ENCODE measurements around the gene DNM3.
A peak's percentile ranks its signal among the peaks of the same experiment; 100 is the strongest.
"Not testable (repeated sequence)": the region's sequence is repeated elsewhere in the genome, so short reads cannot be mapped to it uniquely, and the experiment has no call there.

The DNM3 gene

GRCh38 chr1:172431204-172431603 is 589.9 kb downstream of the DNM3 start:
- Histone ChIP-seq H3K36me3 (ENCODE audit: control insufficient read depth, insufficient read depth, low read length) (no peaks in the 10 kb centered on the region), H3K4me1 (ENCODE audit: control insufficient read depth, insufficient read depth, low read length) (peaks cover 13% of the 10 kb centered on the region), H3K27me3 (ENCODE audit: control insufficient read depth, insufficient read depth, low read length) (no peaks in the 10 kb centered on the region), H3K9me3 (ENCODE audit: control insufficient read depth, low read length) (no peaks in the 10 kb centered on the region), H3K4me3 (ENCODE audit: low read length) (no peak overlapping the region), H3K9ac (ENCODE audit: low read length) (no peak overlapping the region)

- no peak overlapping the region for H3K4me3 ChIP-seq (ENCODE audit: low read length)
- peaks cover 13% of the 10 kb centered on the region for H3K4me1 ChIP-seq (ENCODE audit: control insufficient read depth, insufficient read depth, low read length)
- no peak overlapping the region for H3K9ac ChIP-seq (ENCODE audit: low read length)
- H3K36me3 ChIP-seq (ENCODE audit: control insufficient read depth, insufficient read depth, low read length): no peaks in the 10 kb centered on the region
- no peaks in the 10 kb centered on the region for H3K9me3 ChIP-seq (ENCODE audit: control insufficient read depth, low read length)
- H3K27me3 ChIP-seq (ENCODE audit: control insufficient read depth, insufficient read depth, low read length): no peaks in the 10 kb centered on the region
These were observed 590.5 kb downstream of the DNM3 start for GRCh38 chr1:172431721-172432192.

GRCh38 chr1:172437183-172437582 is 595.9 kb downstream of the DNM3 start:
- not testable (repeated sequence) for H3K9ac ChIP-seq (ENCODE audit: low read length); H3K4me3 ChIP-seq (ENCODE audit: low read length); H3K9me3 ChIP-seq (ENCODE audit: control insufficient read depth, low read length); H3K36me3 ChIP-seq (ENCODE audit: control insufficient read depth, insufficient read depth, low read length); H3K4me1 ChIP-seq (ENCODE audit: control insufficient read depth, insufficient read depth, low read length); H3K27me3 ChIP-seq (ENCODE audit: control insufficient read depth, insufficient read depth, low read length)

- Histone ChIP-seq H3K36me3 (ENCODE audit: control insufficient read depth, insufficient read depth, low read length) (no peaks in the 10 kb centered on the region), H3K4me3 (ENCODE audit: low read length) (no peak overlapping the region), H3K4me1 (ENCODE audit: control insufficient read depth, insufficient read depth, low read length) (peaks cover 14% of the 10 kb centered on the region), H3K9me3 (ENCODE audit: control insufficient read depth, low read length) (no peaks in the 10 kb centered on the region), H3K27me3 (ENCODE audit: control insufficient read depth, insufficient read depth, low read length) (no peaks in the 10 kb centered on the region), H3K9ac (ENCODE audit: low read length) (no peak overlapping the region)
These were observed 601.1 kb downstream of the DNM3 start for GRCh38 chr1:172442404-172442803.

GRCh38 chr1:172442843-172443565 is 601.7 kb downstream of the DNM3 start:
- Histone ChIP-seq H3K4me3 (ENCODE audit: low read length) (peak overlapping the region; percentile 76), H3K36me3 (ENCODE audit: control insufficient read depth, insufficient read depth, low read length) (no peaks in the 10 kb centered on the region), H3K27me3 (ENCODE audit: control insufficient read depth, insufficient read depth, low read length) (no peaks in the 10 kb centered on the region), H3K4me1 (ENCODE audit: control insufficient read depth, insufficient read depth, low read length) (peaks cover 18% of the 10 kb centered on the region), H3K9me3 (ENCODE audit: control insufficient read depth, low read length) (no peaks in the 10 kb centered on the region), H3K9ac (ENCODE audit: low read length) (peak overlapping the region; percentile 95)

GRCh38 chr1:172443666-172444453 is 602.6 kb downstream of the DNM3 start, which contains the start of gene PIGC:
Gene PIGC (minus strand): TSS chr1:172444069. CDS start chr1:172442622, 1,447 bp downstream.
- peaks cover 21% of the 10 kb centered on the region for H3K4me1 ChIP-seq (ENCODE audit: control insufficient read depth, insufficient read depth, low read length)
- no peaks in the 10 kb centered on the region for H3K36me3 ChIP-seq (ENCODE audit: control insufficient read depth, insufficient read depth, low read length)
- H3K4me3 ChIP-seq (ENCODE audit: low read length): peak within 1 kb of the TSS; percentile 76
- H3K27me3 ChIP-seq (ENCODE audit: control insufficient read depth, insufficient read depth, low read length): no peaks in the 10 kb centered on the region
- H3K9ac ChIP-seq (ENCODE audit: low read length): peak within 1 kb of the TSS; percentile 95
- no peaks in the 10 kb centered on the region for H3K9me3 ChIP-seq (ENCODE audit: control insufficient read depth, low read length)

- no peak overlapping the region for H3K9ac ChIP-seq (ENCODE audit: low read length)
- no peak overlapping the region for H3K4me3 ChIP-seq (ENCODE audit: low read length)
- H3K9me3 ChIP-seq (ENCODE audit: control insufficient read depth, low read length): no peaks in the 10 kb centered on the region
- no peaks in the 10 kb centered on the region for H3K36me3 ChIP-seq (ENCODE audit: control insufficient read depth, insufficient read depth, low read length)
- H3K27me3 ChIP-seq (ENCODE audit: control insufficient read depth, insufficient read depth, low read length): no peaks in the 10 kb centered on the region
- H3K4me1 ChIP-seq (ENCODE audit: control insufficient read depth, insufficient read depth, low read length): peaks cover 43% of the 10 kb centered on the region
These were observed 605.2 kb downstream of the DNM3 start for GRCh38 chr1:172446547-172446946.

- H3K4me1 ChIP-seq (ENCODE audit: control insufficient read depth, insufficient read depth, low read length): peaks cover 49% of the 10 kb centered on the region
- no peaks in the 10 kb centered on the region for H3K36me3 ChIP-seq (ENCODE audit: control insufficient read depth, insufficient read depth, low read length)
- no peak overlapping the region for H3K9ac ChIP-seq (ENCODE audit: low read length)
- H3K27me3 ChIP-seq (ENCODE audit: control insufficient read depth, insufficient read depth, low read length): no peaks in the 10 kb centered on the region
- no peaks in the 10 kb centered on the region for H3K9me3 ChIP-seq (ENCODE audit: control insufficient read depth, low read length)
- no peak overlapping the region for H3K4me3 ChIP-seq (ENCODE audit: low read length)
These were observed 606.3 kb downstream of the DNM3 start for GRCh38 chr1:172447641-172448040.

GRCh38 chr1:172448995-172449584 is 607.8 kb downstream of the DNM3 start:
- no peaks in the 10 kb centered on the region for H3K27me3 ChIP-seq (ENCODE audit: control insufficient read depth, insufficient read depth, low read length)
- no peak overlapping the region for H3K4me3 ChIP-seq (ENCODE audit: low read length)
- H3K9me3 ChIP-seq (ENCODE audit: control insufficient read depth, low read length): no peaks in the 10 kb centered on the region
- H3K36me3 ChIP-seq (ENCODE audit: control insufficient read depth, insufficient read depth, low read length): no peaks in the 10 kb centered on the region
- peaks cover 48% of the 10 kb centered on the region for H3K4me1 ChIP-seq (ENCODE audit: control insufficient read depth, insufficient read depth, low read length)
- no peak overlapping the region for H3K9ac ChIP-seq (ENCODE audit: low read length)

GRCh38 chr1:172449585-172450523 is 608.6 kb downstream of the DNM3 start:
- no peak overlapping the region for H3K4me3 ChIP-seq (ENCODE audit: low read length)
- no peaks in the 10 kb centered on the region for H3K27me3 ChIP-seq (ENCODE audit: control insufficient read depth, insufficient read depth, low read length)
- no peaks in the 10 kb centered on the region for H3K36me3 ChIP-seq (ENCODE audit: control insufficient read depth, insufficient read depth, low read length)
- H3K9ac ChIP-seq (ENCODE audit: low read length): no peak overlapping the region
- peaks cover 44% of the 10 kb centered on the region for H3K4me1 ChIP-seq (ENCODE audit: control insufficient read depth, insufficient read depth, low read length)
- no peaks in the 10 kb centered on the region for H3K9me3 ChIP-seq (ENCODE audit: control insufficient read depth, low read length)

GRCh38 chr1:172450524-172450885 is 609.2 kb downstream of the DNM3 start:
- no peak overlapping the region for H3K9ac ChIP-seq (ENCODE audit: low read length)
- peaks cover 44% of the 10 kb centered on the region for H3K4me1 ChIP-seq (ENCODE audit: control insufficient read depth, insufficient read depth, low read length)
- no peak overlapping the region for H3K4me3 ChIP-seq (ENCODE audit: low read length)
- H3K9me3 ChIP-seq (ENCODE audit: control insufficient read depth, low read length): no peaks in the 10 kb centered on the region
- H3K36me3 ChIP-seq (ENCODE audit: control insufficient read depth, insufficient read depth, low read length): no peaks in the 10 kb centered on the region
- no peaks in the 10 kb centered on the region for H3K27me3 ChIP-seq (ENCODE audit: control insufficient read depth, insufficient read depth, low read length)

Measured in mucosa of stomach (tissue), 1 donor.